ENCODE results near the gene BTAF1. TPM values are rescaled to one million over a fixed set of nuclear protein-coding genes. Genes with fewer than 3 reads are reported as not detected.

The BTAF1 gene
- total and polyA plus RNA-seq, 7 donors, result 4.5 to 14.7 (median 9.8) TPM

DNA sequence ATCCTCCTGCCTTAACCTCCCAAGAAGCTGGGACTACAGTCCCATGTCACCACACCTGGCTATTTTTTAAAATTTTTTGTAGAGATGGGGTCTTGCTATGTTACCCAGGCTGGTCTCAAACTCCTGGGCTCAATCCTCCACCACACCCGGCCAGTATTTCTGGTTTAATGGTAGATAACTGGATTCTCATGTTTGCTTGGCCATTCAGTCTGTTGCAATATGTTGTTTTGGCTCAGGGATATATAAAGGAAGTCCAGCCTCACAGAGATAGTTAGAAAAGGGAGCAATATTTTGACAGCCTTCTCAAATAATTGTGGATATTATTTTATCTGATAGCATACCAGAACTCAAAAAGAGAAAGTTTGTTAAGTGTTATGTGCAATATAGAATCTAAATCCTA is 82.4 kb downstream of the BTAF1 start:
- 96 to 100% (median 98%) methylated on average over 1 of the region's 1 CpG for WGBS, 3 donors
- no peak for ATAC-seq
- peaks cover 0 to 68% of the 10 kb centered on the region in 2 donors for H3K36me3 ChIP-seq (ENCODE audit: insufficient read depth in 1 of 2, low read depth in 1 of 2)

GRCh38 chr10:92009445-92009844 is 85.9 kb downstream of the BTAF1 start:
- no peak for ATAC-seq
- Histone ChIP-seq H3K27ac (no peak overlapping the region), H3K27me3 (ENCODE audit: insufficient read depth in 3 of 3, low read length in 2 of 3) (no peaks in the 10 kb centered on the region), H3K4me3 (no peak overlapping the region), H3K36me3 (ENCODE audit: insufficient read depth in 1 of 2, low read depth in 1 of 2) (peaks cover 0 to 86% of the 10 kb centered on the region in 2 donors), H3K9me3 (no peaks in the 10 kb centered on the region), H3K4me1 (no peaks in the 10 kb centered on the region)
- intact Hi-C loops (cut with DNase I), result no loop called here
- DNase-seq, result no peak
- 96 to 100% (median 100%) methylated on average over 1 of the region's 1 CpG for WGBS, 3 donors
- TF ChIP-seq, protein P1, sequence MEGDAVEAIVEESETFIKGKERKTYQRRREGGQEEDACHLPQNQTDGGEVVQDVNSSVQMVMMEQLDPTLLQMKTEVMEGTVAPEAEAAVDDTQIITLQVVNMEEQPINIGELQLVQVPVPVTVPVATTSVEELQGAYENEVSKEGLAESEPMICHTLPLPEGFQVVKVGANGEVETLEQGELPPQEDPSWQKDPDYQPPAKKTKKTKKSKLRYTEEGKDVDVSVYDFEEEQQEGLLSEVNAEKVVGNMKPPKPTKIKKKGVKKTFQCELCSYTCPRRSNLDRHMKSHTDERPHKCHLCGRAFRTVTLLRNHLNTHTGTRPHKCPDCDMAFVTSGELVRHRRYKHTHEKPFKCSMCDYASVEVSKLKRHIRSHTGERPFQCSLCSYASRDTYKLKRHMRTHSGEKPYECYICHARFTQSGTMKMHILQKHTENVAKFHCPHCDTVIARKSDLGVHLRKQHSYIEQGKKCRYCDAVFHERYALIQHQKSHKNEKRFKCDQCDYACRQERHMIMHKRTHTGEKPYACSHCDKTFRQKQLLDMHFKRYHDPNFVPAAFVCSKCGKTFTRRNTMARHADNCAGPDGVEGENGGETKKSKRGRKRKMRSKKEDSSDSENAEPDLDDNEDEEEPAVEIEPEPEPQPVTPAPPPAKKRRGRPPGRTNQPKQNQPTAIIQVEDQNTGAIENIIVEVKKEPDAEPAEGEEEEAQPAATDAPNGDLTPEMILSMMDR (IDR thresholded peaks at IDR 0.05), result no peak

More for the DNA sequence above, 82.4 kb downstream of the BTAF1 start:
- TF ChIP-seq, protein P1 (IDR thresholded peaks at IDR 0.05), result no peak
- DNase-seq, result no peak
- Histone ChIP-seq H3K27ac (no peak overlapping the region), H3K4me3 (no peak overlapping the region), H3K4me1 (no peaks in the 10 kb centered on the region), H3K9me3 (no peaks in the 10 kb centered on the region), H3K27me3 (ENCODE audit: insufficient read depth in 3 of 3, low read length in 2 of 3) (no peaks in the 10 kb centered on the region)
- intact Hi-C loops (cut with DNase I), result no loop called here

- TF ChIP-seq, protein P1 (IDR thresholded peaks at IDR 0.05), result no peak
- ATAC-seq (no peak), DNase-seq (no peak)
- Histone ChIP-seq H3K4me3 (no peak overlapping the region), H3K4me1 (no peaks in the 10 kb centered on the region), H3K27ac (no peak overlapping the region), H3K9me3 (no peaks in the 10 kb centered on the region), H3K27me3 (ENCODE audit: insufficient read depth in 3 of 3, low read length in 2 of 3) (no peaks in the 10 kb centered on the region), H3K36me3 (ENCODE audit: insufficient read depth in 1 of 2, low read depth in 1 of 2) (peaks cover 0 to 89% of the 10 kb centered on the region in 2 donors)
- intact Hi-C loops (cut with DNase I), result no loop called here
Measured at GRCh38 chr10:92010047-92010735, 86.6 kb downstream of the BTAF1 start.

DNA sequence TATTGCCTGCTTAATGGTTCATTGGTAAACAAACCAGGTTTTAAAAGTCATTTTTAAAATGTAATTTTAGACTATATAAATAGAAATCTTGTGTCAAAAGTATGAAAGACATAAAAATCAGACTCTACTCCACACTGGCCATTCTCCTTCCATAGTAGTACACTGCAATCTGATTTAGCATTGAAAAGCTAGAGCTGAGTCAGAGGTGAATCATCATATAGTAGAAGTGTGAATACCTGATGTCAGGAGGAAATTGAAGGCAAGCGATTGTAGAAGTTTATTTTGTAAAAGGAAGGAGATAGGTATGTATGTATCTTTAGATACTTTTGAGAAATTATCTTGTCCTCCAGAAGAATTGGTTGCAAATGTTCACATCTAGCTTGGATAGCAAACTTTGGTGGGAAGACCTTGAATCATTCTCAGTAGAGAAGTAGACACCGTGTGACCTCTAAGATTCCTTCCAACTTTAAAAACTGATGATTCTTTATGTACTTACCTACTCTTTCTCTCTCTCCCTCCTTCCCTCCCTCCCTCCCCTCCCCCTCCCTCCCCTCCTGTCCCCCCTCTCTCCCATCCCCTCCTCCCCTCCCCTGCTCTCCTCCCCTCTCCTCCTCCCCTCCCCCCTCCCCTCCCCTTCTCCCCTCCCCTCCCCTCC is 88.1 kb downstream of the BTAF1 start:
- DNase-seq, result no peak
- no peaks in the 10 kb centered on the region for H3K4me1 ChIP-seq
- WGBS, 3 donors, result 96 to 98% (median 97%) methylated on average over 2 of the region's 2 CpGs
- H3K27me3 ChIP-seq (ENCODE audit: insufficient read depth in 3 of 3, low read length in 2 of 3), result no peaks in the 10 kb centered on the region
- no peak overlapping the region for H3K4me3 ChIP-seq
- no peaks in the 10 kb centered on the region for H3K9me3 ChIP-seq
- TF ChIP-seq, protein P1 (IDR thresholded peaks at IDR 0.05), result no peak
- no peak overlapping the region for H3K27ac ChIP-seq
- peaks cover 0 to 91% of the 10 kb centered on the region in 2 donors for H3K36me3 ChIP-seq (ENCODE audit: insufficient read depth in 1 of 2, low read depth in 1 of 2)
- intact Hi-C loops (cut with DNase I), result no loop called here
- ATAC-seq, result peak in 3 of 4 donors; percentile 54 to 64 (median 62)
